ENCODE measurements around the gene FCRL1. TPM values are rescaled to one million over a fixed set of nuclear protein-coding genes. Genes with fewer than 3 reads are reported as not detected.

Gene FCRL1
- total RNA-seq, 5 donors from 2014 or later (not counting 1 experiment from before 2014, with no cell fraction given): 2.4 to 11.9 (median 4.9) TPM

DNA sequence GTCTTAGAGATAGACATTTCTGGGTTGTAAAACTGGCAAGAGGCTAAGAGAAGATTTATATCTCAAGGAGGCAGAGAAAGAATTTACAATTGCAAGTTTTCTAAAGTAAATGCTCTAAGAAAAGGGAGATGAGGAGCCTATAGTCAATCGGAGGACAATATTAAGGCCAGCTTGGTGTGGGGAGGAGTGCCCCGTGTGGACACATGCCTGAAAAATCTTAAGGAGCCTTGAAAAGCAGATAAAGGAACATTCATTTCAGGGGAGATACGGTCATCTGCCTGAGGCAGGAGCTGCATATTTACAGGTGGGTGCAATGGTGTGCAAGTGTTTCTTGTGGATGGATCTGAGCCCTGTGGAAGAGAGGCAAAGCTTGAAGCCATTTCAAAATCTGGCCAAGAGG is 68.6 kb downstream of the FCRL1 start:
- 98% methylated on average over 3 of the region's 3 CpGs for WGBS (ENCODE audit: insufficient coverage)
- Mint-ChIP-seq H3K4me1 (peaks cover 0 to 1% (median 0%) of the 10 kb centered on the region in 3 donors), H3K27ac (no peak overlapping the region), H3K27me3 (peaks cover 2 to 8% of the 10 kb centered on the region in 2 donors), H3K9me3 (no peaks in the 10 kb centered on the region), H3K4me3 (no peak overlapping the region), H3K36me3 (no peaks in the 10 kb centered on the region)
- H3K36me3 ChIP-seq (ENCODE audit: control insufficient read depth in 2 of 2, extremely low read depth in 1 of 2, insufficient read depth in 1 of 2, low read length in 1 of 2): no peaks in the 10 kb centered on the region
- peaks cover 0 to 3% of the 10 kb centered on the region in 2 experiments for H3K4me1 ChIP-seq (ENCODE audit: control insufficient read depth in 1 of 2, extremely low read depth in 1 of 2, insufficient read depth in 2 of 2, low read length in 2 of 2)
- POLR2A ChIA-PET: no interaction called here
- H3K4me3 ChIP-seq (ENCODE audit: control insufficient read depth in 1 of 2, extremely low read depth in 1 of 2, low read length in 1 of 2): no peak overlapping the region
- H3K27ac ChIP-seq (ENCODE audit: low read length): no peak overlapping the region
- CTCF ChIA-PET: no interaction called here
- H3K9me3 ChIP-seq: no peaks in the 10 kb centered on the region
- no peaks in the 10 kb centered on the region for H3K27me3 ChIP-seq (replicated peaks in 1 of 2; ENCODE audit: control insufficient read depth in 2 of 2, extremely low read depth in 1 of 2, insufficient read depth in 2 of 2, low read length in 1 of 2)
- ATAC-seq (replicated peaks in 1 of 4) (no peak), DNase-seq (no peak)

DNA sequence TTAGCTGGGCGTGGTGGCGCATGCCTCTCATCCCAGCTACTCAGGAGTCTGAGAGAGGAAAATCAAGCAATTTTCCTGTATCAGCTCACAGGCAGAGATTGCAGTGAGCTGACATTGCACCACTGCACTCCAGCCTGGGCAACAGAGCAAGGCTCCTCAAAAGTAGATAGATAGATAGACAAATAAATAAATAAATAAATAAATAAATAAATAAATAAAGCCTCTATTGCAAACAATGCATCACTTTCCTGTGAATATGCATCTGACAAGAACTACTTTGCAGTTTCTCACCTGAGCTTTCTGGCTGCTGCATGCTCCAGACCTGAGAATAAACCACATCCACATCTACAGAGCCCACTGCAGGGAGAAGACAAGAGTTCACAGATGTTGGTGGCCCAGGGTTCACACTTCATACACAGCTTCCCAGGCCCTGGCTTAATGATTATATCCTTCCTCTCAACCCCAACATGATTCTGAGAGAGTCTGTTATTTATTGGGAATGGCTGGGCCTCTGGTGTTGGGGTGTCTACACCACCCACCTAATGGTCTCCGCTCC is 71.6 kb downstream of the FCRL1 start:
- Mint-ChIP-seq H3K4me3 (no peak overlapping the region), H3K9me3 (no peaks in the 10 kb centered on the region), H3K27ac (no peak overlapping the region), H3K36me3 (no peaks in the 10 kb centered on the region), H3K4me1 (peaks cover 0 to 1% (median 0%) of the 10 kb centered on the region in 3 donors), H3K27me3 (peaks cover 4 to 5% of the 10 kb centered on the region in 2 donors)
- H3K27ac ChIP-seq (ENCODE audit: low read length): no peak overlapping the region
- POLR2A ChIA-PET: no interaction called here
- no peaks in the 10 kb centered on the region for H3K27me3 ChIP-seq (replicated peaks in 1 of 2; ENCODE audit: control insufficient read depth in 2 of 2, extremely low read depth in 1 of 2, insufficient read depth in 2 of 2, low read length in 1 of 2)
- no peak overlapping the region for H3K4me3 ChIP-seq (ENCODE audit: control insufficient read depth in 1 of 2, extremely low read depth in 1 of 2, low read length in 1 of 2)
- no peaks in the 10 kb centered on the region for H3K9me3 ChIP-seq
- peaks cover 0 to 3% of the 10 kb centered on the region in 2 experiments for H3K4me1 ChIP-seq (ENCODE audit: control insufficient read depth in 1 of 2, extremely low read depth in 1 of 2, insufficient read depth in 2 of 2, low read length in 2 of 2)
- WGBS (ENCODE audit: insufficient coverage): no CpG with 5 or more reads among the region's 3 CpGs
- ATAC-seq (replicated peaks in 1 of 4) (no peak), DNase-seq (no peak)
- H3K36me3 ChIP-seq (ENCODE audit: control insufficient read depth in 2 of 2, extremely low read depth in 1 of 2, insufficient read depth in 1 of 2, low read length in 1 of 2): no peaks in the 10 kb centered on the region
- CTCF ChIA-PET: no interaction called here

Other genes with a start within 250 kb of the FCRL1 start
- gene FCRL4, start 222.0 kb downstream of the FCRL1 start, total RNA-seq: under 1 TPM in 2 of 5 donors, not detected in 3; 0.07 to 0.15 TPM
- gene FCRL3, start 119.4 kb downstream of the FCRL1 start, total RNA-seq: 10 to 100 TPM in 2 of 5 donors, 1 to 10 TPM in 3; 6.5 to 35.9 (median 9.3) TPM
- gene FCRL2, start 43.0 kb downstream of the FCRL1 start, total RNA-seq: 1 to 10 TPM; 1.2 to 3.4 (median 1.5) TPM
- not detected for gene CD5L, start 21.7 kb upstream of the FCRL1 start, total RNA-seq
- gene KIRREL1, start 173.5 kb upstream of the FCRL1 start, total RNA-seq: under 1 TPM in 3 of 5 donors, not detected in 2; 0.16 to 0.20 (median 0.19) TPM